ENCODE results near the gene QPCTL.

Gene QPCTL

DNA sequence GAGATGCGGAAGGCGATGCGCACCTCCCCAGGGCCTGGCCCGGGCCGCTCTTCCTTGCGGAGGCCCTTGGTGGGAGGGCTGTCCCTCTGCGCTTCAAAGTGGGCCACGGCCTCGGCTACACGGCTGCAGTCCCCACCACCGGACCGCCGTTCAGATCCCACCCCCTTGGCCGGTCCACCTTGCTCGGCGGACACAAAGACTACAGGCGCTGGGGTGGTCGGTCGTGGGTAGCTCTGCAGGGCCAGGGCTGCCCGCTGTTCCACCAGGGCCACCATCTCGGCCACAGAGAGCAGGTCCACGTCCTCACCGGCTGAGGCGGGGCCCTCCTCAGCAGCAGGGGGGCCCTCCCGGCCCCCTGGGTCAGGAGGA lies 20.2 kb downstream of the QPCTL start:
- Histone ChIP-seq H3K4me2 (no peak overlapping the region), H3K9ac (no peak overlapping the region), H3K4me3 (IDR thresholded peaks at IDR 0.05; ENCODE audit: insufficient read depth, low read depth, low read length) (no peak overlapping the region), H3K27me3 (ENCODE audit: insufficient read depth, low read depth) (no peaks in the 10 kb centered on the region), H4K20me1 (ENCODE audit: insufficient read depth) (no peaks in the 10 kb centered on the region), H3K27ac (no peak overlapping the region), H3K79me2 (ENCODE audit: insufficient read depth, low read depth) (peaks cover 25% of the 10 kb centered on the region; the same call in 1 of the 2 replicates), H2AFZ (ENCODE audit: low read depth) (no peak overlapping the region), H3K4me1 (ENCODE audit: low read depth, poor library complexity, severe bottlenecking) (peaks cover 32% of the 10 kb centered on the region), H3K36me3 (ENCODE audit: insufficient read depth) (no peaks in the 10 kb centered on the region)
- TF ChIP-seq CTCF (conservative IDR thresholded peaks at IDR 0.05; ENCODE audit: low read depth, low read length): no peak

DNA sequence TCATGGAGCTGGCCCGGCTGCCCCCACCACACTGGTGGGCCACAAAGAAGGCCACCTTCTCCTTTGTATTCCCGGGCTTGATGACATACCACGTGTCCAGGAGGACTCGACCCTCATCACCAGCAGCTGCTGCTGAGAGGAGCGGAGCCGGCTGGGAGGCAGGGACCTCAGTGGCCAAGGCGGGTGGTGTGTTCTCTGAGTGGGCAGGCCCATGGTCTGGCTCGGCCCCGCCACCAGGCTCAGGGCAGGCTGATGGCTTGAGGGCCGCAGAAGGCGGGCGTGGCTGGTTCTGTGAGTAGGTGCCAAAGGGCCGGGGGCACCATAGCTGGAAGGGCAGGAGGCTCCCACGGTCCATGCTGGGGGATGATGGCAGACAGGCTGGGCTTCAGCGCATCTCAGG lies 20.7 kb downstream of the QPCTL start:
- Histone ChIP-seq H3K27ac (no peak overlapping the region), H3K79me2 (ENCODE audit: insufficient read depth, low read depth) (peaks cover 26% of the 10 kb centered on the region; the same call in 1 of the 2 replicates)
- no peak for TF ChIP-seq CTCF (conservative IDR thresholded peaks at IDR 0.05; ENCODE audit: low read depth, low read length)

DNA sequence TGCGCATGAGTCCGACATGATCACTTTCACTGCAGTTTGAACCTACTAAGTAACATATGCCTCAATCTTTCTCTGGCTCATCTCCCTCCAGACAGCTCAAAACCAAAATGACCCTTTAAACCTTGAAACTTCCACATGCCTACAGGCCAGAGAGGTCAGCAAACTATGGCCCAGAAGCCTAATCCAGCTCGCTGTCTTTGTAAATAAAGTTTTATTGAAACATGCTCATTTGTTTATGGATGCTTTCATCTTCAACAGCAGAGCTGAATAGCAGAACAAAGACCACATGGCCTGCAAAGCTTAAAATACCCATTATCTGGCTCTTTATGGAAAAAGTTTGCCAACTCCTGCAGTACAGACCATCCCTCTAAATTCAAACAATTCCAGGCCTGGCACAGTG lies 22.7 kb downstream of the QPCTL start:
- no peak overlapping the region for H2AFZ ChIP-seq (ENCODE audit: low read depth)
- no peak overlapping the region for H3K9ac ChIP-seq
- H3K27me3 ChIP-seq (ENCODE audit: insufficient read depth, low read depth): no peaks in the 10 kb centered on the region
- H3K27ac ChIP-seq: no peak overlapping the region
- H4K20me1 ChIP-seq (ENCODE audit: insufficient read depth): no peaks in the 10 kb centered on the region
- H3K4me3 ChIP-seq (IDR thresholded peaks at IDR 0.05; ENCODE audit: insufficient read depth, low read depth, low read length): no peak overlapping the region
- H3K4me2 ChIP-seq: no peak overlapping the region; the same call in 1 of the 2 replicates
- peaks cover 29% of the 10 kb centered on the region for H3K4me1 ChIP-seq (ENCODE audit: low read depth, poor library complexity, severe bottlenecking)
- H3K79me2 ChIP-seq (ENCODE audit: insufficient read depth, low read depth): peaks cover 33% of the 10 kb centered on the region; the same call in 1 of the 2 replicates
- no peak for TF ChIP-seq CTCF (conservative IDR thresholded peaks at IDR 0.05; ENCODE audit: low read depth, low read length)
- H3K36me3 ChIP-seq (ENCODE audit: insufficient read depth): no peaks in the 10 kb centered on the region

More for the DNA sequence above, 20.7 kb downstream of the QPCTL start:
- H3K4me3 ChIP-seq (IDR thresholded peaks at IDR 0.05; ENCODE audit: insufficient read depth, low read depth, low read length): no peak overlapping the region
- H4K20me1 ChIP-seq (ENCODE audit: insufficient read depth): no peaks in the 10 kb centered on the region
- H2AFZ ChIP-seq (ENCODE audit: low read depth): no peak overlapping the region
- no peak overlapping the region for H3K4me2 ChIP-seq
- no peak overlapping the region for H3K9ac ChIP-seq
- H3K36me3 ChIP-seq (ENCODE audit: insufficient read depth): no peaks in the 10 kb centered on the region
- no peaks in the 10 kb centered on the region for H3K27me3 ChIP-seq (ENCODE audit: insufficient read depth, low read depth)
- H3K4me1 ChIP-seq (ENCODE audit: low read depth, poor library complexity, severe bottlenecking): peaks cover 31% of the 10 kb centered on the region

- peaks cover 29% of the 10 kb centered on the region for H3K4me1 ChIP-seq (ENCODE audit: low read depth, poor library complexity, severe bottlenecking)
- H3K27ac ChIP-seq: peak overlapping the region; percentile 52
- TF ChIP-seq CTCF (conservative IDR thresholded peaks at IDR 0.05; ENCODE audit: low read depth, low read length): no peak
- H3K36me3 ChIP-seq (ENCODE audit: insufficient read depth): no peaks in the 10 kb centered on the region
- H3K4me3 ChIP-seq (IDR thresholded peaks at IDR 0.05; ENCODE audit: insufficient read depth, low read depth, low read length): peak overlapping the region; percentile 76
- no peaks in the 10 kb centered on the region for H3K27me3 ChIP-seq (ENCODE audit: insufficient read depth, low read depth)
- H3K4me2 ChIP-seq: peak overlapping the region; percentile 83
- peak overlapping the region; percentile 15; the same call in 1 of the 2 replicates for H2AFZ ChIP-seq (ENCODE audit: low read depth)
- peaks cover 33% of the 10 kb centered on the region; the same call in 1 of the 2 replicates for H3K79me2 ChIP-seq (ENCODE audit: insufficient read depth, low read depth)
- peak overlapping the region; percentile 67 for H3K9ac ChIP-seq
- H4K20me1 ChIP-seq (ENCODE audit: insufficient read depth): no peaks in the 10 kb centered on the region
Measured at GRCh38 chr19:45716359-45717130, 24.1 kb downstream of the QPCTL start.
